Choroid plexus epithelial cell (primary cell): ENCODE measurements around the gene DUSP21.
"Not testable (repeated sequence)": the region's sequence is repeated elsewhere in the genome, so short reads cannot be mapped to it uniquely, and the experiment has no call there.

Experiments used
- DNase-seq: peaks from one replicate; pipeline ENCODE4 v3.0.0-alpha.2; 2010; ENCODE audit warnings: low read depth
- H3K4me3 ChIP-seq: 2 replicates; pipeline ENCODE4 v1.5.1; 2011; ENCODE audit warnings: low read depth, mild to moderate bottlenecking, control low read depth, low read length, moderate library complexity
- CTCF ChIP-seq: conservative IDR thresholded peaks from 2 replicates; pipeline ENCODE4 v1.5.1; 2011; ENCODE audit warnings: low read depth, mild to moderate bottlenecking, control low read depth, inconsistent platforms, low read length, moderate library complexity

Gene DUSP21

GRCh38 chrX:44828008-44828605 is 15.7 kb upstream of the DUSP21 start:
- H3K4me3 ChIP-seq = no peak overlapping the region
- TF ChIP-seq CTCF = no peak
- DNase-seq = peak; percentile 67

GRCh38 chrX:44829832-44830231 is 14.0 kb upstream of the DUSP21 start:
- no peak overlapping the region for H3K4me3 ChIP-seq
- DNase-seq = no peak
- TF ChIP-seq CTCF = no peak

- no peak overlapping the region for H3K4me3 ChIP-seq
- no peak for DNase-seq
- TF ChIP-seq CTCF = no peak
Measured at GRCh38 chrX:44842550-44843317, 1.1 kb upstream of the DUSP21 start.

- H3K4me3 ChIP-seq = no peak overlapping the region
- DNase-seq = no peak
- TF ChIP-seq CTCF = no peak
Measured at GRCh38 chrX:44843318-44843702, 511 bp upstream of the DUSP21 start.

- H3K4me3 ChIP-seq = no peak overlapping the region
- no peak for TF ChIP-seq CTCF
- DNase-seq = no peak
Measured at GRCh38 chrX:44844204-44844603, 383 bp downstream of the DUSP21 start.

- not testable (repeated sequence) for H3K4me3 ChIP-seq, DNase-seq
Measured at GRCh38 chrX:44850891-44851290, 7.1 kb downstream of the DUSP21 start.

GRCh38 chrX:44871114-44871645 is 27.4 kb downstream of the DUSP21 start:
- no peak for DNase-seq
- no peak for TF ChIP-seq CTCF
- peak overlapping the region; percentile 71 for H3K4me3 ChIP-seq
